HG03575 (cell line): ENCODE data around the gene CKAP2L.

Experiments
- ATAC-seq: cut with Tn5 transposase; IDR thresholded peaks from one replicate; pipeline ENCODE4 v1.9.1; 2021; ENCODE audit not compliant: unreplicated experiment, insufficient number of reproducible peaks, low FRiP score; ENCODE audit errors: extremely low read depth

The CKAP2L gene

GRCh38 chr2:112764071-112765044, at the start of gene CKAP2L:
TSS of gene CKAP2L (minus strand) at chr2:112764609. CDS start at chr2:112764598, 11 bp downstream.
- peak; percentile 91 for ATAC-seq

- no peak for ATAC-seq
Measured at GRCh38 chr2:112813280-112813966, 49.0 kb upstream of the CKAP2L start.

GRCh38 chr2:112812318-112813267, 48.2 kb upstream of the CKAP2L start:
- ATAC-seq, result no peak

- no peak for ATAC-seq
Measured at GRCh38 chr2:112811841-112812306, 47.5 kb upstream of the CKAP2L start.

GRCh38 chr2:112811276-112811831, 46.9 kb upstream of the CKAP2L start:
- no peak for ATAC-seq

- ATAC-seq, result no peak
Measured at GRCh38 chr2:112809112-112809511, 44.7 kb upstream of the CKAP2L start.

- no peak for ATAC-seq
Measured at GRCh38 chr2:112807233-112807807, 42.9 kb upstream of the CKAP2L start.

- ATAC-seq, result no peak
Measured at GRCh38 chr2:112805542-112805941, 41.1 kb upstream of the CKAP2L start.

GRCh38 chr2:112803691-112804521, 39.5 kb upstream of the CKAP2L start:
- no peak for ATAC-seq

- ATAC-seq, result no peak
Measured at GRCh38 chr2:112800881-112801583, 36.6 kb upstream of the CKAP2L start.

GRCh38 chr2:112798979-112799975, 34.9 kb upstream of the CKAP2L start:
- ATAC-seq, result no peak

GRCh38 chr2:112796486-112796885, 32.1 kb upstream of the CKAP2L start:
- ATAC-seq, result no peak

- no peak for ATAC-seq
Measured at GRCh38 chr2:112795774-112796173, 31.4 kb upstream of the CKAP2L start.

- no peak for ATAC-seq
Measured at GRCh38 chr2:112794841-112795240, 30.4 kb upstream of the CKAP2L start.

- no peak for ATAC-seq
Measured at GRCh38 chr2:112794131-112794733, 29.8 kb upstream of the CKAP2L start.
